Keratinocyte (primary cell): ENCODE data around the gene ACTR3C. TPM values are rescaled to one million over a fixed set of nuclear protein-coding genes. Genes with fewer than 3 reads are reported as not detected.

ENCODE experiments used
- DNase-seq: peaks from one replicate; pipeline ENCODE4 v3.0.0-alpha.2; 2011; ENCODE audit warnings: low read depth, missing footprints, low spot score
- FAIRE-seq: peaks from 2 replicates; lab custom pipeline; 2011; peaks lifted over from hg19 to GRCh38; lab: Jason Lieb, UNC
- H2AFZ ChIP-seq: 2 replicates; pipeline ENCODE4 v1.6.0; 2012; ENCODE audit warnings: low read length, control low read depth, inconsistent platforms; ENCODE audit not compliant: control insufficient read depth
- H3K27ac ChIP-seq: 2 replicates; pipeline ENCODE4 v1.5.1; 2011; ENCODE audit warnings: low read length; ENCODE audit not compliant: control insufficient read depth, insufficient read depth
- H3K27me3 ChIP-seq: 3 replicates; pipeline ENCODE4 v1.6.0; 2011; ENCODE audit warnings: low read length; ENCODE audit not compliant: control insufficient read depth, insufficient read depth; ENCODE audit errors: extremely low read depth
- H3K36me3 ChIP-seq, 2 experiments: 2 replicates in 1 of 2; 3 replicates in 1 of 2; pipeline ENCODE4 v1.5.1; 2011; ENCODE audit warnings: low read length in 2 of 2, mild to moderate bottlenecking in 1 of 2; ENCODE audit not compliant: control insufficient read depth in 2 of 2, insufficient read depth in 2 of 2; ENCODE audit errors: extremely low read depth in 1 of 2
- H3K4me1 ChIP-seq: 3 replicates; pipeline ENCODE4 v1.5.1; 2011; ENCODE audit warnings: low read length; ENCODE audit not compliant: control insufficient read depth, insufficient read depth; ENCODE audit errors: extremely low read depth
- H3K4me2 ChIP-seq: 3 replicates; pipeline ENCODE4 v1.6.0; 2011; ENCODE audit warnings: low read depth, low read length; ENCODE audit not compliant: control insufficient read depth, insufficient read depth; ENCODE audit errors: extremely low read depth
- H3K4me3 ChIP-seq, 3 experiments: fragments of 200-600 bp in 1 of 3; sonication (generic) in 1 of 3; 2 replicates in 2 of 3; 3 replicates in 1 of 3; pipeline ENCODE4 v1.5.1; 2011 to 2016; ENCODE audit warnings: low read length in 3 of 3, mild to moderate bottlenecking in 3 of 3, control low read depth in 2 of 3, inconsistent platforms in 1 of 3, low read depth in 1 of 3, mixed read lengths in 1 of 3, mixed run types in 1 of 3, moderate library complexity in 1 of 3; ENCODE audit not compliant: control insufficient read depth in 2 of 3, insufficient read depth in 2 of 3; ENCODE audit errors: extremely low read depth in 1 of 3
- H3K79me2 ChIP-seq: 2 replicates; pipeline ENCODE4 v1.6.0; 2012; ENCODE audit warnings: low read length; ENCODE audit not compliant: control insufficient read depth, insufficient read depth
- H3K9ac ChIP-seq: 3 replicates; pipeline ENCODE4 v1.6.0; 2011; ENCODE audit warnings: low read length; ENCODE audit not compliant: control insufficient read depth, insufficient read depth; ENCODE audit errors: extremely low read depth
- H3K9me1 ChIP-seq: 3 replicates; pipeline ENCODE4 v1.6.0; 2011; ENCODE audit warnings: low read length; ENCODE audit not compliant: control insufficient read depth, insufficient read depth; ENCODE audit errors: extremely low read depth
- H3K9me3 ChIP-seq: 2 replicates; pipeline ENCODE4 v1.5.1; 2012; ENCODE audit warnings: low read depth, low read length; ENCODE audit not compliant: control insufficient read depth
- H4K20me1 ChIP-seq: 3 replicates; pipeline ENCODE4 v1.6.0; 2011; ENCODE audit warnings: low read length; ENCODE audit not compliant: control insufficient read depth, insufficient read depth; ENCODE audit errors: extremely low read depth
- EZH2 ChIP-seq: IDR thresholded peaks from one replicate; pipeline ENCODE4 v1.6.1; 2012; ENCODE audit warnings: inconsistent platforms, mild to moderate bottlenecking, low read length, moderate library complexity
- dilution Hi-C: fragments of 300-500 bp; cut with MboI; formaldehyde crosslinking; loops from one replicate; pipeline ENCODE4 v1.7.0; 2020; ENCODE audit warnings: low sequenced_read_pairs; ENCODE audit not compliant: extremely low pct_ligation_motif_present
- polyA plus RNA-seq, 5 experiments: library from polyadenylated mRNA; depleted of rRNA in 3 of 5; stranded (reverse) in 3 of 5; stranded (forward) in 1 of 5; unstranded in 1 of 5; fragments of >200 nt; gene quantifications; 1 replicate in 1 of 5; 2 replicates in 3 of 5; 3 replicates in 1 of 5; pipeline versions ENCODE4 v1.2.1 to v1.2.3, GENCODE V29; 2011 to 2012; ENCODE audit warnings: missing spikeins in 2 of 5, low read depth in 1 of 5, low replicate concordance in 1 of 5
- TF ChIP-seq, protein P1 (sequence below), 3 experiments: IDR thresholded peaks in 1 of 3; conservative IDR thresholded peaks in 1 of 3; optimal IDR thresholded peaks in 1 of 3; 2 replicates in 2 of 3; 3 replicates in 1 of 3; pipeline versions ENCODE3 to v1.5.1; 2011; ENCODE audit warnings: low read length in 3 of 3, mild to moderate bottlenecking in 3 of 3, moderate library complexity in 2 of 3, control low read depth in 1 of 3, inconsistent platforms in 1 of 3; ENCODE audit not compliant: insufficient read depth in 2 of 3; ENCODE audit errors: extremely low read depth in 1 of 3

The ACTR3C gene
- polyA plus RNA-seq, 1 donor (not counting 4 experiments of a cell fraction or from before 2014, with no cell fraction given) = 1.3 TPM

DNA sequence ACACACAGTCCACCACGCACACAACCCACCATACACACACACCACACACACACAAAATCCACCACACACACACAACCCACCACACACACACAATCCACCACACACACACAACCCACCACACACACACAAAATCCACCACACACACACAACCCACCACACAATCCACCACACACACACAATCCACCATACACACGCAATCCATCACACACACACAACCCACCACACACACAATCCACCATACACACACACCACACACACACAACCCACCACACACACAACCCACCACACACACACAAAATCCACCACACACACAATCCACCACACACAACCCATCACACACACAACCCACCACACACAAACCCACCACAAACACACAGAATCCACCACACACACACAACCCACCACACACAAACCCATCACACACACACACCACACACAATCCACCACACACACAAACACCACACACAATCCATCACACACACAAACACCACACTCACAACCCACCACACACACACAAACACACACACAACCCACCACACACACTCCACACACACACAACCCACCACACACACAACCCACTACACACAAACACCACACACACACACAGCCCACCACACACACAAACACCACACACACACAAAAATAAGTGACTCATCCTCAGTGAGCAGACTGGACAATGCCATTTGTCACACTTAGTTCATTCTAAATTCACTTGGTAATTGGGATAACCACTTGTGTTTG is 36.4 kb upstream of the ACTR3C start:
- Histone ChIP-seq H3K9me1 (no peaks in the 10 kb centered on the region), H3K4me2 (no peak overlapping the region), H2AFZ (no peak overlapping the region), H3K9me3 (no peaks in the 10 kb centered on the region), H3K27ac (no peak overlapping the region), H3K4me3 (no peak overlapping the region), H3K9ac (no peak overlapping the region), H3K79me2 (no peaks in the 10 kb centered on the region), H4K20me1 (no peaks in the 10 kb centered on the region), H3K4me1 (no peaks in the 10 kb centered on the region), H3K27me3 (no peaks in the 10 kb centered on the region), H3K36me3 (no peaks in the 10 kb centered on the region)
- TF ChIP-seq, protein P1, sequence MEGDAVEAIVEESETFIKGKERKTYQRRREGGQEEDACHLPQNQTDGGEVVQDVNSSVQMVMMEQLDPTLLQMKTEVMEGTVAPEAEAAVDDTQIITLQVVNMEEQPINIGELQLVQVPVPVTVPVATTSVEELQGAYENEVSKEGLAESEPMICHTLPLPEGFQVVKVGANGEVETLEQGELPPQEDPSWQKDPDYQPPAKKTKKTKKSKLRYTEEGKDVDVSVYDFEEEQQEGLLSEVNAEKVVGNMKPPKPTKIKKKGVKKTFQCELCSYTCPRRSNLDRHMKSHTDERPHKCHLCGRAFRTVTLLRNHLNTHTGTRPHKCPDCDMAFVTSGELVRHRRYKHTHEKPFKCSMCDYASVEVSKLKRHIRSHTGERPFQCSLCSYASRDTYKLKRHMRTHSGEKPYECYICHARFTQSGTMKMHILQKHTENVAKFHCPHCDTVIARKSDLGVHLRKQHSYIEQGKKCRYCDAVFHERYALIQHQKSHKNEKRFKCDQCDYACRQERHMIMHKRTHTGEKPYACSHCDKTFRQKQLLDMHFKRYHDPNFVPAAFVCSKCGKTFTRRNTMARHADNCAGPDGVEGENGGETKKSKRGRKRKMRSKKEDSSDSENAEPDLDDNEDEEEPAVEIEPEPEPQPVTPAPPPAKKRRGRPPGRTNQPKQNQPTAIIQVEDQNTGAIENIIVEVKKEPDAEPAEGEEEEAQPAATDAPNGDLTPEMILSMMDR (optimal IDR thresholded peaks at IDR 0.05 in 1 of 3, IDR thresholded peaks at IDR 0.05 in 1 of 3, conservative IDR thresholded peaks at IDR 0.05 in 1 of 3; ENCODE audit: extremely low read depth in 1 of 3, insufficient read depth in 2 of 3, low read length in 3 of 3) = no peak
- TF ChIP-seq EZH2 = no peak
- DNase-seq = no peak
- no peak for FAIRE-seq
- dilution Hi-C loops = no loop called here

GRCh38 chr7:150358988-150359621 is 35.8 kb upstream of the ACTR3C start:
- H3K9ac ChIP-seq = no peak overlapping the region
- no peaks in the 10 kb centered on the region for H3K27me3 ChIP-seq
- no peak overlapping the region for H3K4me3 ChIP-seq
- H4K20me1 ChIP-seq = no peaks in the 10 kb centered on the region
- H3K9me3 ChIP-seq = no peaks in the 10 kb centered on the region
- TF ChIP-seq EZH2 = no peak
- TF ChIP-seq, protein P1 (optimal IDR thresholded peaks at IDR 0.05 in 1 of 3, IDR thresholded peaks at IDR 0.05 in 1 of 3, conservative IDR thresholded peaks at IDR 0.05 in 1 of 3; ENCODE audit: extremely low read depth in 1 of 3, insufficient read depth in 2 of 3, low read length in 3 of 3) = no peak
- no peak overlapping the region for H3K4me2 ChIP-seq
- FAIRE-seq (no peak), DNase-seq (no peak)
- H3K79me2 ChIP-seq = no peaks in the 10 kb centered on the region
- no peak overlapping the region for H2AFZ ChIP-seq
- H3K9me1 ChIP-seq = no peaks in the 10 kb centered on the region
- H3K36me3 ChIP-seq = no peaks in the 10 kb centered on the region
- dilution Hi-C loops = no loop called here
- no peaks in the 10 kb centered on the region for H3K4me1 ChIP-seq
- no peak overlapping the region for H3K27ac ChIP-seq
